Activated CD8-positive, alpha-beta T cell treated with anti-CD3 and anti-CD28 coated beads, Interleukin-2, amount 10 ng/mL, durations not matched to agents 7 days and 5 days (primary cell): ENCODE results near the gene CACNG8. TPM values are rescaled to one million over a fixed set of nuclear protein-coding genes. Genes with fewer than 3 reads are reported as not detected.

Experiments used
- ATAC-seq: fragments of 150-1000 bp; cut with Tn5 transposase; one replicate; pipeline ENCODE4 v1.10.0; 2021; ENCODE audit warnings: moderate library complexity
- CTCF ChIA-PET: fragments of 350-600 bp; sonication (Branson Sonifier 250); formaldehyde crosslinking; loops from one replicate; lab custom pipeline; 2021; ENCODE audit warnings: antibody characterized with exemption; lab: Charles Lee
- POLR2A ChIA-PET: fragments of 350-600 bp; sonication (Branson Sonifier 250); formaldehyde crosslinking; loops from one replicate; lab custom pipeline; 2021; ENCODE audit warnings: antibody characterized with exemption; lab: Charles Lee
- DNase-seq: peaks from one replicate; pipeline ENCODE4 v3.0.0-alpha.2; 2020
- H3K27ac Mint-ChIP-seq: one replicate; pipeline ENCODE4 v1.8.0; 2021; ENCODE audit warnings: mild to moderate bottlenecking, mixed read lengths
- H3K27me3 Mint-ChIP-seq: one replicate; pipeline ENCODE4 v1.8.0; 2021; ENCODE audit warnings: low read depth, mixed read lengths
- H3K36me3 Mint-ChIP-seq: one replicate; pipeline ENCODE4 v1.8.0; 2021; ENCODE audit warnings: low read depth, mixed read lengths
- H3K4me1 Mint-ChIP-seq: one replicate; pipeline ENCODE4 v1.8.0; 2021; ENCODE audit warnings: low read depth, mixed read lengths
- H3K4me3 Mint-ChIP-seq: one replicate; pipeline ENCODE4 v1.8.0; 2021; ENCODE audit warnings: mild to moderate bottlenecking, mixed read lengths
- H3K9me3 Mint-ChIP-seq: one replicate; pipeline ENCODE4 v1.8.0; 2022; ENCODE audit warnings: mixed read lengths; ENCODE audit not compliant: insufficient read depth
- total RNA-seq, 2 experiments: library from RNA; stranded (reverse); gene quantifications; one replicate each; pipeline ENCODE4 v1.2.3, GENCODE V29; 2021

CACNG8 gene
- not detected for total RNA-seq

DNA sequence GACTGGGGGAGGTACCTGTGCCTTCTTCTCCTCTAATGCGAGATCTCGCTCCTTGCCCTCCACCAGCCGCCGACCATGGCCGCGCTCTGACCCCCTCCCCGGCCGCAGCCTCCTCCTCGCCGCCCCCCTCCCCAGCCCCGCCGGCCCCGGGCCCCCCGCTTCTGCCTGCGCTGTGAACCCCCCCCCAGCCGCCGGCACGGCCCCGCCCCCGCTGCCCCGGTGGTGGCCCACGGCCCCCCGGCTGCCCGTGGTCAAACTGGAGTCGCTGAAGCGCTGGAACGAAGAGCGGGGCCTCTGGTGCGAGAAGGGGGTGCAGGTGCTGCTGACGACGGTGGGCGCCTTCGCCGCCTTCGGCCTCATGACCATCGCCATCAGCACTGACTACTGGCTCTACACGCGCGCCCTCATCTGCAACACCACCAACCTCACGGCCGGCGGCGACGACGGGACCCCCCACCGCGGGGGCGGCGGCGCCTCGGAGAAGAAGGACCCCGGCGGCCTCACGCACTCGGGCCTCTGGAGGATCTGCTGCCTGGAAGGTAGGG is at the start of gene CACNG8:
Gene CACNG8, plus strand, starts transcription at position 51 of the 545 bp plus-strand sequence.
- Mint-ChIP-seq H3K4me1 (no peaks in the 10 kb centered on the region), H3K27ac (no peak within 1 kb of the TSS), H3K9me3 (no peaks in the 10 kb centered on the region), H3K27me3 (peaks cover 57% of the 10 kb centered on the region), H3K36me3 (no peaks in the 10 kb centered on the region), H3K4me3 (no peak within 1 kb of the TSS)
- ChIA-PET CTCF (no interaction called here), POLR2A (no interaction called here)
- DNase-seq (no peak), ATAC-seq (no peak)

DNA sequence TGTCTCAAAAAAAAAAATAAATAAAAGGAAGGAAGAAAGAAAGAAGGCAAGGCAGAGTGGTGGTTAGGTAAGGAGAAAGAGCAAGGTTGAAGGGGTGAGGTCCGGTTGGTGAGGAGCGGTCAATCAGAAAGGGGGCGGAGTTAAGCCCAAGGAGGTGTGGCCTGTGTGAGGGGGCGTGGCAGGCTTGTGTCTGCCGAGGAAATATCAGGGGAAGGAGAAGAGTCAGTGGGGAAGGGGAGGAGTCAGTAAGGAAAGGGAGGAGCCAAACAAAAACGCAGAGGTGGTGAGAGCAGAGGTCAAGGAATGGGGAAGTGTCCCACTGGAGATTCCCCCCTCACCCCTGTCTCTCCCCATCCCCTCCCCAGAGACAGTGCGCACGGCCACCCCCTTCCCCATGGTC is 47.7 kb upstream of the CACNG8 start:
- CTCF ChIA-PET, result no interaction called here
- Mint-ChIP-seq H3K4me1 (no peaks in the 10 kb centered on the region), H3K27me3 (peaks cover 17% of the 10 kb centered on the region)

DNA sequence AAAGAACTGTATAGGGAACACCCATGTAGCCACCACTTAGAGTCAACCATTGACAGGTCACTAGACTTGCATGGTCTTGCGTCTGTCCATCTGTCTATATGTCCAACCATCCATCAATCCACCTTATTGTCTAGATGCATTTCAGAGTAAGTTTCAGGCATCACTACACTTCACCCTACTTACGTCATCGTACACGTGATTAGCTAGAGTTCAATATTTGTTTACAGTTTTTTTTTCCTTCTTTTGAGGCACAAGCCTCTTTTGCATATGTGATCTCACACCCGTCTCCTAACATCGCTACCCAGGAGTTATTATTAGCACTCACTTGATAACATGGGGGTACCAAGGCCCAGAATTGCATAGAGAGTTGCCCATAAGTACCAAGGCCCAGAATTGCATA is 46.7 kb upstream of the CACNG8 start:
- DNase-seq (no peak), ATAC-seq (no peak)
- no peaks in the 10 kb centered on the region for H3K4me1 Mint-ChIP-seq
- H3K36me3 Mint-ChIP-seq, result no peaks in the 10 kb centered on the region
- peaks cover 7% of the 10 kb centered on the region for H3K27me3 Mint-ChIP-seq
- ChIA-PET CTCF (no interaction called here), POLR2A (no interaction called here)
- no peaks in the 10 kb centered on the region for H3K9me3 Mint-ChIP-seq
- H3K27ac Mint-ChIP-seq, result no peak overlapping the region
- no peak overlapping the region for H3K4me3 Mint-ChIP-seq

More for the DNA sequence above, 47.7 kb upstream of the CACNG8 start:
- POLR2A ChIA-PET, result no interaction called here
- Mint-ChIP-seq H3K36me3 (no peaks in the 10 kb centered on the region), H3K9me3 (no peaks in the 10 kb centered on the region), H3K4me3 (no peak overlapping the region), H3K27ac (no peak overlapping the region)
- ATAC-seq (no peak), DNase-seq (no peak)

DNA sequence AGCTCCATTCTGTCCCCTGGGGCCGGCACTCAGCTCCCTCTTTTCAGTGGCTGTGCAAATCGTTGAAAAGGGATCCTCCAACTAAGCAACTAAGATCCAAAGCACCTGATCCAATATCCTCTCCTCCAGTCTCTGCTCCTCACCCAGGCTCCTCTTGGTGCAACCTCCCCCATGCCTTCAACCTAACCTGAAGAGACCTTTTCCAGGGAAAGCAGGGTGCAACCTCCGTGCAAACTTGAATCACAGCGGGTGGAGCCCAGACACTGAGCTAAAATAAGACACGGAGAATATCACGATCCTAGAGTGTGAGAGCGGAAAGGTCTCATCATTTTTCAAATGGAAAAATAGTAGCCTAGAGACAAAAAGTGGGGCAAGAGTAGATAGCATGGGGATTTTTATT is 45.4 kb upstream of the CACNG8 start:
- ChIA-PET CTCF (interaction anchor here (0.9 kb wide), 1 partner anchor 107 kb away, joined by 4 read pairs; no protein-coding TSS in a partner anchor), POLR2A (no interaction called here)
- no peak for ATAC-seq
- Mint-ChIP-seq H3K27ac (no peak overlapping the region), H3K27me3 (peaks cover 2% of the 10 kb centered on the region), H3K4me3 (no peak overlapping the region), H3K4me1 (no peaks in the 10 kb centered on the region), H3K36me3 (no peaks in the 10 kb centered on the region), H3K9me3 (no peaks in the 10 kb centered on the region)
- no peak for DNase-seq

DNA sequence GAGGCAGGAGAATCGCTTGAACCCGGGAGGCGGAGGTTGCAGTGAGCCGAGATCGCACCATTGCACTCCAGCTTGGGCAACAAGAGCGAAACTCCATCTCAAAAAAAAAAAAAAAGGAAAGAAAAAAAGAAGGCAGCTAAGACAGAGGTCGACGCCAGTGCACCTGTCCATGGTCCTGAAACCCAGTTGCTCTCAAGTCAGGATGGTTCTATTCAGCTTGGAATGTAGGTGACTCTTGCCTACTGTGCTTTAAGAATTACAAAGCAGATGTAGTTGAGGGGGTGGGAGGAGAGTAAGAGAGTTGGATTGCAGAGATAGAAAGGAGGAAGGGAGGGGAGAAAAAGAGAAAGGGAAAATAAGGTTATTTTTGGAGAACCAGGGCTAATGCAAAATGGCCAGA is 35.0 kb upstream of the CACNG8 start:
- H3K36me3 Mint-ChIP-seq, result no peaks in the 10 kb centered on the region
- no peak for ATAC-seq
- ChIA-PET POLR2A (no interaction called here), CTCF (interaction anchor here (1.3 kb wide), 1 partner anchor 15 kb away, joined by 3 read pairs; no protein-coding TSS in a partner anchor)
- H3K27ac Mint-ChIP-seq, result no peak overlapping the region
- peak; percentile 63 for DNase-seq
- H3K4me1 Mint-ChIP-seq, result no peaks in the 10 kb centered on the region
- H3K27me3 Mint-ChIP-seq, result no peaks in the 10 kb centered on the region
- no peaks in the 10 kb centered on the region for H3K9me3 Mint-ChIP-seq
- H3K4me3 Mint-ChIP-seq, result no peak overlapping the region

DNA sequence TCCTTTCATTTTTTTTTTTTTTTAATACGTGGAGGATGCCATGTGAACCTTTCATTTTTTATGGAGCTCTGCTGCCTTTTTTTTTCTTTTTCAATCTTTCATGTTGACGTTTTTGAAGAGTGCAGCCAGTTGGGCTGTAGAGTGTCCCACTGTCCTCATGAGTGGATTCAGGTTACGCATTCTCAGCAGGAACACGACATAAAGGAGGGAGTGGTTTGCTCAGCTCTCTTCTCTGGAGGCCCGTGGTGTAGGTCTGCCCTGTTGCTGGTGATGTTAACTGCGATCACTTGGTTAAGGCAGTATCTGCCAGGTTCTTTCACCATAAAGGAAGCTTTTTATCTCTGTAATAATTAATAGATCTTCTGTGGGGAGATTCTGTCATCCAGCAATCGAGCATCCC is 26.7 kb upstream of the CACNG8 start:
- DNase-seq (no peak), ATAC-seq (no peak)
- CTCF ChIA-PET, result no interaction called here
- no peaks in the 10 kb centered on the region for H3K4me1 Mint-ChIP-seq
- no peak overlapping the region for H3K27ac Mint-ChIP-seq
- peaks cover 4% of the 10 kb centered on the region for H3K27me3 Mint-ChIP-seq
- POLR2A ChIA-PET, result no interaction called here
- no peak overlapping the region for H3K4me3 Mint-ChIP-seq
- H3K9me3 Mint-ChIP-seq, result no peaks in the 10 kb centered on the region
- no peaks in the 10 kb centered on the region for H3K36me3 Mint-ChIP-seq

DNA sequence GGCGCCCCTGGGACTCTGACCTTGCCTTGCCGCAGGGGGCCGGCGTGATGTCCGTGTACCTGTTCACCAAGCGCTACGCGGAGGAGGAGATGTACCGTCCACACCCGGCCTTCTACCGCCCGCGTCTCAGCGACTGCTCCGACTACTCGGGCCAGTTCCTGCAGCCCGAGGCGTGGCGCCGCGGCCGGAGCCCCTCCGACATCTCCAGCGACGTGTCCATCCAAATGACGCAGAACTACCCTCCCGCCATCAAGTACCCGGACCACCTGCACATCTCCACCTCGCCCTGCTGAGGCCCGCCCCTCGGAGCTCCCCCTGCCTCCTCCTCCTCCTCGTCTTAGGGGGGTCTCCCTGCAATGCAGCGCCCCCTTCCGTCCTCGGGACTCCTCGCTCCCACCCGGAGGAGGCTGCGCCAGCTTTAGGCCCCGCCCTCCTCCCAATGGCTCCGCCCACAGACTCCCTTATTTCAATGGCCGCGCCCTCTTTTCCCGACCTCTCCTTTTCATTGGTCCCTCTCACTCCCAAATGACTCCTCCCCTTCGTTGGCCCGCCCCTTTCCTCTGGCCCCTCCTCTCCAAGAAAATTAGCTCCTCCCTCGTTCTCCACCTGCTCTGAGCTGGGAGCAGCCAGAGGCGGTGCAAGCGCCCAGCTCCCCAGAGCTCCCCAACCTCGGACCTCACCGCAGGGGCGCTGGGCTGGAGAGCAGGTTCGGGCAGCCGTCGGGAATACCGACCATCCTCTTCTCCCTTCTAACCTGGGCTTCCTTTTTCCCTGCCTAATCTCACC is 20.5 kb upstream of the CACNG8 start:
- Mint-ChIP-seq H3K9me3 (no peaks in the 10 kb centered on the region), H3K4me3 (no peak overlapping the region), H3K27ac (no peak overlapping the region), H3K36me3 (no peaks in the 10 kb centered on the region), H3K27me3 (peaks cover 28% of the 10 kb centered on the region), H3K4me1 (no peaks in the 10 kb centered on the region)
- peak; percentile 25 for DNase-seq
- ChIA-PET CTCF (interaction anchor here (0.9 kb wide), 1 partner anchor 30 kb away, joined by 3 read pairs; no protein-coding TSS in a partner anchor), POLR2A (no interaction called here)
- peak; percentile 27 for ATAC-seq

DNA sequence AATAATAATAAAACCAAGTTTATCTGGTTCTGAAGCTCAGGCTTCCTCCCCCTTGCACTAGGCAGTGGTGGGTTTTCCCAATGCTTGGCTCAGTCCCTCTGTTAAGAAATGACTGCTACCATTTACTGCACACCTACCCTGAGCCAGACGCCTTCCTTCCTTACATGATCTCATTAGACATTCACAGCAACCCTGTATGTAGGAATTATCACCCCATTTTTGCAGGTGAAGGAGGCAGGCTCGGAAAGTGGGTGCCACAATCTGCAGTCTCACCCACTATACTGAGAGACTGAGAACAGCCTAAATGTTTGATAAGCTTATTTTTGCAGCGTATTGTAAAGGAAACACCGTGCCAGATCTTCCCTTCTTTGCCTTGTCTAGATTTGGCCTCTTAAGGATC is 18.3 kb upstream of the CACNG8 start:
- peaks cover 29% of the 10 kb centered on the region for H3K27me3 Mint-ChIP-seq
- POLR2A ChIA-PET, result no interaction called here
- no peaks in the 10 kb centered on the region for H3K9me3 Mint-ChIP-seq
- H3K27ac Mint-ChIP-seq, result no peak overlapping the region
- H3K4me3 Mint-ChIP-seq, result no peak overlapping the region
- no peak for DNase-seq
- H3K4me1 Mint-ChIP-seq, result no peaks in the 10 kb centered on the region
- H3K36me3 Mint-ChIP-seq, result no peaks in the 10 kb centered on the region
- CTCF ChIA-PET, result interaction anchor here (1.1 to 1.3 kb wide), 2 partner anchors 80 to 86 kb away, joined by 3 read pairs; no protein-coding TSS in a partner anchor
- ATAC-seq, result no peak

DNA sequence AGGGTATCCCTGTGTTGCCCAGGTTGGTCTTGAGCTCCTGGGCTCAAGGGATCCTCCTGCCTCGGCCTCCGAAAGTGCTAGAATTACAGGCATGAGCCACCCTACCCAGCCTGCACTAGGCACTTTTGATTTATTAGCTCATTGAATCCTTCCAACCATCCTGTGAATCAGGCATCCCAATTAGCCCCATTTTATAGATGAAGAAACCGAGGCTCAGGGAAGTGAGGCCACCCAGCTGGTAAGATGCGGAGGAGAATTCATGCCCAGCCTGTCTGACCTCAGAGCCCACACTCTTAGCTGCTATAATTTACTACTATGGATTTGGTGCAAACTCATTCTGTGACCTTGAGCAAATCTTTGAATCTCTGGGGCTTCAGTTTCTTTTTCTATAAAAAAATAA is 17.8 kb upstream of the CACNG8 start:
- DNase-seq, result no peak
- Mint-ChIP-seq H3K27ac (no peak overlapping the region), H3K36me3 (no peaks in the 10 kb centered on the region), H3K9me3 (no peaks in the 10 kb centered on the region), H3K4me1 (no peaks in the 10 kb centered on the region), H3K4me3 (no peak overlapping the region), H3K27me3 (peaks cover 29% of the 10 kb centered on the region)
- ChIA-PET POLR2A (no interaction called here), CTCF (interaction anchor here (1.1 to 1.3 kb wide), 2 partner anchors 79 to 85 kb away, joined by 3 read pairs; no protein-coding TSS in a partner anchor)
- no peak for ATAC-seq

DNA sequence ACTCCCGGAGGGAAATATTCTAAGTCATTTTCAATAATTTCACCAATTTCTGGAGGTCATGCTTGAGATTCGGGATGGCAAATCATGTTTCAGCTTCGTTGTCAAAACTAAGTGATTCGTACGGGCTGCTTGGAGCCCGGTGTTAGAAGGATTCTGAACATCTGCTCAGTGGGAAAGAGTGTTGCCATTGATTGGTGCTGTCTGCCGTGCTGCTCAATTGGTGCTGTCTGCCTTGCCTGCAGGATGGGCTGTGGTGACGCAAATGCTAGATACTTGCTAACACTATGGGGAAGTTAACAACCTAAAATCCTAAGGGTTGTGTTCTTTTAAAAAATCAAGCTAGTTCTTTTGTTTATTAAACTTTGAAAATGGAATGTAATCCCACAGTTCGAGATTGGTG is 17.3 kb upstream of the CACNG8 start:
- ChIA-PET CTCF (interaction anchor here (1.1 to 1.3 kb wide), 2 partner anchors 79 to 84 kb away, joined by 3 read pairs; no protein-coding TSS in a partner anchor), POLR2A (no interaction called here)
- peaks cover 27% of the 10 kb centered on the region for H3K27me3 Mint-ChIP-seq
- no peaks in the 10 kb centered on the region for H3K4me1 Mint-ChIP-seq
- no peaks in the 10 kb centered on the region for H3K9me3 Mint-ChIP-seq
- ATAC-seq (no peak), DNase-seq (no peak)
- H3K27ac Mint-ChIP-seq, result no peak overlapping the region
- no peak overlapping the region for H3K4me3 Mint-ChIP-seq
- H3K36me3 Mint-ChIP-seq, result no peaks in the 10 kb centered on the region

DNA sequence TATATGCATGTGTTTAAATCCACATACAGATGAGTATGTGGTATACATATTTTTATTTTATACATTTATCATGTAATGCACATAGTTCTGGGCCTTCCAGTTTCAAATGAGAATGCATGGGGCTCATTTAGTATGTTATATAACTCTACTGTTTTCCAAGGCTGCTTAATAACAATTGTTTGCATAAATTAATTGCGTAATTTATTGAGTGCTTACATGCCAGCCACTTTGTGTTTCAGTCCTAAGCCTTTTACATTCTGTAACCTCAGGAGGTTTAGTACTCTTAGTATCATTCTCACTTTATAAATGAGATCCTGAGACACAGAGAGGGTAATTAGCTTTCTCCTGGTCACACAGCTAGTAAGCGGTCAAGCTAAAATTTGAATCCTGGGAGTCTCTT is 16.7 kb upstream of the CACNG8 start:
- ChIA-PET POLR2A (no interaction called here), CTCF (no interaction called here)
- Mint-ChIP-seq H3K4me3 (no peak overlapping the region), H3K4me1 (no peaks in the 10 kb centered on the region), H3K36me3 (no peaks in the 10 kb centered on the region), H3K9me3 (no peaks in the 10 kb centered on the region), H3K27ac (no peak overlapping the region), H3K27me3 (peaks cover 25% of the 10 kb centered on the region)
- no peak for DNase-seq
- ATAC-seq, result no peak

DNA sequence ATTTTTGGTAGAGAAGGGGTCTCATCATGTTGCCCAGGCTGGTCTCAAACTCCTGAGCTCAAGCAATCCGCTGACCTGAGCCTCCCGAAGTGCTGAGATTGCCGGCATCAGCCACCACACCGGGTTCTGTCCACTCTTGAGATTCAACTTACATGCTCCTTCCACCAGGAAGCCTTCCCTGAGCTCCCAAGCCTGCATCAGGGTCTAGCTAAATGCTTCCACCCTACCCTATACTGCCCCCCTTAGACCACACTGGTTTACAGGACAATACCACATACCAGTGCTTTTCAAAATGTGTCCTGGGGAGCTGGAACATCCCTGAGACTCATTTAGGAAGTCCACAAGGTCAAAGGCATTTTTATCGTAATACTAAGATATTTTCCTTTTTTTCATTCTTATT is 15.1 kb upstream of the CACNG8 start:
- no peaks in the 10 kb centered on the region for H3K4me1 Mint-ChIP-seq
- H3K4me3 Mint-ChIP-seq, result no peak overlapping the region
- peaks cover 14% of the 10 kb centered on the region for H3K27me3 Mint-ChIP-seq
- no peaks in the 10 kb centered on the region for H3K9me3 Mint-ChIP-seq
- no peak overlapping the region for H3K27ac Mint-ChIP-seq
- DNase-seq (no peak), ATAC-seq (no peak)
- ChIA-PET CTCF (interaction anchor here (1.2 kb wide), 1 partner anchor 105 kb away, joined by 3 read pairs; no protein-coding TSS in a partner anchor), POLR2A (no interaction called here)
- H3K36me3 Mint-ChIP-seq, result no peaks in the 10 kb centered on the region
